HUDEP-2 (cell line): ENCODE data around the gene STIM2.

Experiments
- DNase-seq, 76 experiments: peaks; one replicate each; lab custom pipeline; 2025; ENCODE audit not compliant: unreplicated experiment in 76 of 76; lab: John Stamatoyannopoulos, UW

STIM2 gene

GRCh38 chr4:27068151-27068867, 207.7 kb downstream of the STIM2 start:
- DNase-seq = no peak
